NCI-H748 treated with DMSO at 0.1 percent for 48 hours (cell line): ENCODE data around the gene DNMT3A.

Experiments used
- DNase-seq: peaks from one replicate; lab custom pipeline; 2025; lab: John Stamatoyannopoulos, UW

The DNMT3A gene

GRCh38 chr2:25372405-25373268 is 30.9 kb upstream of the DNMT3A start:
- no peak for DNase-seq

- no peak for DNase-seq
These were observed 29.8 kb upstream of the DNMT3A start for GRCh38 chr2:25371253-25372241.

- no peak for DNase-seq
These were observed 28.2 kb upstream of the DNMT3A start for GRCh38 chr2:25369876-25370275.

GRCh38 chr2:25369439-25369838 is 27.7 kb upstream of the DNMT3A start:
- DNase-seq: no peak

- no peak for DNase-seq
These were observed 26.9 kb upstream of the DNMT3A start for GRCh38 chr2:25368660-25369059.

- DNase-seq: no peak
These were observed 25.6 kb upstream of the DNMT3A start for GRCh38 chr2:25367296-25367695.

- no peak for DNase-seq
These were observed 24.9 kb upstream of the DNMT3A start for GRCh38 chr2:25366629-25367028.

- no peak for DNase-seq
These were observed 23.5 kb upstream of the DNMT3A start for GRCh38 chr2:25365241-25365640.

- DNase-seq: no peak
These were observed 22.0 kb upstream of the DNMT3A start for GRCh38 chr2:25363733-25364132.

- peak; percentile 61 for DNase-seq
These were observed 20.9 kb upstream of the DNMT3A start for GRCh38 chr2:25362434-25363145.

GRCh38 chr2:25362049-25362433 is 20.3 kb upstream of the DNMT3A start:
- DNase-seq: peak; percentile 90

GRCh38 chr2:25361261-25362048 is 19.7 kb upstream of the DNMT3A start:
- DNase-seq: no peak

- no peak for DNase-seq
These were observed 17.1 kb upstream of the DNMT3A start for GRCh38 chr2:25358836-25359235.

- DNase-seq: no peak
These were observed 16.6 kb upstream of the DNMT3A start for GRCh38 chr2:25358249-25358815.

GRCh38 chr2:25356088-25356487 is 14.4 kb upstream of the DNMT3A start:
- DNase-seq: no peak

GRCh38 chr2:25355270-25355669 is 13.5 kb upstream of the DNMT3A start:
- DNase-seq: no peak

- no peak for DNase-seq
These were observed 12.4 kb upstream of the DNMT3A start for GRCh38 chr2:25354116-25354515.

- no peak for DNase-seq
These were observed 7.7 kb upstream of the DNMT3A start for GRCh38 chr2:25349397-25349796.

- DNase-seq: no peak
These were observed 6.1 kb upstream of the DNMT3A start for GRCh38 chr2:25347846-25348245.

- DNase-seq: no peak
These were observed 5.6 kb upstream of the DNMT3A start for GRCh38 chr2:25347205-25347815.
